HepG2 (cell line): ENCODE data around the gene LZTS2. TPM values are rescaled to one million over a fixed set of nuclear protein-coding genes. Genes with fewer than 3 reads are reported as not detected.

Experiments
- ATAC-seq: fragments of 200-7000 bp; cut with Tn5 transposase; 3 replicates; pipeline ENCODE4 v1.9.1; 2020; ENCODE audit warnings: mild to moderate bottlenecking, moderate library complexity
- BruUV-seq: library from RNA; stranded (reverse); fragments of 400-500 nt; replicated peaks from 2 replicates; lab custom pipeline; 2021; lab: Mats Ljungman, UMichigan
- CTCF ChIA-PET: fragments of 300-600 bp; formaldehyde crosslinking; extraction: SDS; loops from one replicate; lab custom pipeline; 2021; ENCODE audit warnings: low total read pairs, inconsistent platforms, low intra/inter-chr PET ratio; lab: Yijun Ruan, JAX
- POLR2A ChIA-PET: fragments of 350-600 bp; sonication (Branson Sonifier 250); formaldehyde crosslinking; loops from one replicate; lab custom pipeline; 2020; ENCODE audit warnings: antibody characterized with exemption, inconsistent platforms; lab: Yijun Ruan, JAX
- DNase-seq: peaks from one replicate; pipeline ENCODE4 v3.0.0-alpha.2; 2015; ENCODE audit warnings: low spot score
- FAIRE-seq: peaks from 3 replicates; lab custom pipeline; 2011; peaks lifted over from hg19 to GRCh38; lab: Jason Lieb, UNC
- H2AFZ ChIP-seq: one replicate; pipeline ENCODE4 v1.6.1; 2011; ENCODE audit warnings: low read length, inconsistent platforms
- H3K27ac ChIP-seq: fragments of 300-600 bp; 3 replicates; pipeline ENCODE4 v1.8.0; 2011; ENCODE audit warnings: mixed run types, mild to moderate bottlenecking, mixed read lengths, low read length, inconsistent platforms; ENCODE audit not compliant: insufficient read depth; ENCODE audit errors: extremely low read length
- H3K27me3 ChIP-seq, 2 experiments: fragments of 200-600 bp in 1 of 2; 2 replicates in 1 of 2; 3 replicates in 1 of 2; pipeline versions ENCODE4 v1.6.0 to v1.8.0; 2011; ENCODE audit warnings: low read length in 2 of 2, mild to moderate bottlenecking in 2 of 2, moderate library complexity in 2 of 2, inconsistent platforms in 1 of 2; ENCODE audit not compliant: insufficient read depth in 2 of 2, control insufficient read depth in 1 of 2
- H3K36me3 ChIP-seq, 2 experiments: fragments of 200-600 bp in 1 of 2; replicated peaks in 1 of 2; 2 replicates in 1 of 2; 3 replicates in 1 of 2; pipeline versions ENCODE4 v1.5.1 to v1.8.0; 2011; ENCODE audit warnings: low read length in 2 of 2, inconsistent platforms in 1 of 2; ENCODE audit not compliant: insufficient read depth in 2 of 2, control insufficient read depth in 1 of 2
- H3K4me1 ChIP-seq: 2 replicates; pipeline ENCODE4 v1.5.1; 2012; ENCODE audit warnings: low read length, inconsistent platforms; ENCODE audit not compliant: insufficient read depth
- H3K4me2 ChIP-seq: 2 replicates; pipeline ENCODE4 v1.6.0; 2011; ENCODE audit warnings: low read depth, low read length, inconsistent platforms
- H3K4me3 ChIP-seq, 3 experiments: fragments of 200-600 bp in 1 of 3; sonication (generic), shearing (Covaris generic) in 1 of 3; replicated peaks in 1 of 3; 2 replicates each; pipeline ENCODE4 v1.5.1; 2011 to 2016; ENCODE audit warnings: low read length in 3 of 3, inconsistent platforms in 2 of 3, low read depth in 2 of 3, mild to moderate bottlenecking in 2 of 3, control low read depth in 1 of 3, mixed read lengths in 1 of 3; ENCODE audit not compliant: insufficient read depth in 1 of 3
- H3K79me2 ChIP-seq: one replicate; pipeline ENCODE4 v1.6.1; 2011; ENCODE audit warnings: low read length, inconsistent platforms; ENCODE audit not compliant: insufficient read depth
- H3K9ac ChIP-seq: 2 replicates; pipeline ENCODE4 v1.6.0; 2011; ENCODE audit warnings: mild to moderate bottlenecking, low read depth, low read length, inconsistent platforms; ENCODE audit not compliant: insufficient read depth
- H3K9me3 ChIP-seq: 2 replicates; pipeline ENCODE4 v1.5.1; 2012; ENCODE audit warnings: mild to moderate bottlenecking, low read length
- H4K20me1 ChIP-seq: 2 replicates; pipeline ENCODE4 v1.6.0; 2011; ENCODE audit warnings: inconsistent platforms, mild to moderate bottlenecking, low read length, moderate library complexity; ENCODE audit not compliant: insufficient read depth
- AGO2 ChIP-seq: fragments of 200-400 bp; formaldehyde crosslinking; optimal IDR thresholded peaks from 2 replicates; pipeline ENCODE3; 2017; ENCODE audit warnings: mild to moderate bottlenecking, low read depth, low read length, moderate library complexity
- ATF7 ChIP-seq, 2 experiments: fragments of 450-650 bp in 1 of 2; sonication (generic) in 1 of 2; formaldehyde crosslinking in 1 of 2; IDR thresholded peaks; 2 replicates each; pipeline versions ENCODE4 v1.4.0 to v1.6.1; 2016 to 2020; ENCODE audit warnings: antibody characterized with exemption in 1 of 2, mild to moderate bottlenecking in 1 of 2, missing genetic modification reagents in 1 of 2
- RBFOX2 ChIP-seq: fragments of 200-400 bp; formaldehyde crosslinking; IDR thresholded peaks from 2 replicates; pipeline ENCODE4 v1.6.1; 2017; ENCODE audit warnings: low read depth, mild to moderate bottlenecking, low read length
- YEATS2 ChIP-seq: sonication (generic); formaldehyde crosslinking; IDR thresholded peaks from 2 replicates; pipeline ENCODE4 v1.4.0; 2020; ENCODE audit warnings: missing genetic modification reagents, borderline replicate concordance
- ZNF121 ChIP-seq: sonication (generic); formaldehyde crosslinking; IDR thresholded peaks from 2 replicates; pipeline ENCODE4 v1.5.0; 2020; ENCODE audit warnings: mild to moderate bottlenecking, missing genetic modification reagents
- ZNF501 ChIP-seq: sonication (generic); formaldehyde crosslinking; IDR thresholded peaks from 2 replicates; pipeline ENCODE4 v1.5.1; 2020; ENCODE audit warnings: mild to moderate bottlenecking, moderate library complexity, missing genetic modification reagents
- ZNF510 ChIP-seq: sonication (generic); formaldehyde crosslinking; IDR thresholded peaks from 2 replicates; pipeline ENCODE4 v1.4.0; 2020; ENCODE audit warnings: low read depth, mild to moderate bottlenecking, missing genetic modification reagents
- ZNF557 ChIP-seq: sonication (generic); formaldehyde crosslinking; IDR thresholded peaks from 2 replicates; pipeline ENCODE4 v1.4.0; 2020; ENCODE audit warnings: missing genetic modification reagents
- ZZZ3 ChIP-seq: sonication (generic); formaldehyde crosslinking; IDR thresholded peaks from 2 replicates; pipeline ENCODE4 v1.4.0; 2020; ENCODE audit warnings: missing genetic modification reagents, mild to moderate bottlenecking, borderline replicate concordance
- WGBS: methylation state at CpG from one replicate; pipeline ENCODE4 v1.1.6; 2017; ENCODE audit warnings: low lambda C conversion rate; 5-methylcytosine and 5-hydroxymethylcytosine counted together
- in situ Hi-C: cut with HindIII; loops from 2 replicates; pipeline ENCODE4 v1.10.0; 2017; ENCODE audit warnings: low pct_unique_long_range_greater_than_20kb; ENCODE audit not compliant: extremely low pct_ligation_motif_present
- intact Hi-C: fragments of 100-400 bp; cut with micrococcal nuclease; formaldehyde crosslinking; loops from one replicate; pipeline ENCODE4 v1.10.0; 2022; ENCODE audit not compliant: unreplicated experiment
- polyA plus RNA-seq, 8 experiments: library from polyadenylated mRNA; depleted of rRNA in 3 of 8; stranded (reverse) in 7 of 8; unstranded in 1 of 8; fragments of >200 nt; fragmentation: Illumina TruSeq in 4 of 8; extraction: Trizol in 4 of 8; gene quantifications; 2 replicates each; pipeline versions ENCODE4 v1.2.1 to v1.2.3, GENCODE V29; 2011 to 2016; ENCODE audit warnings: low read depth in 4 of 8, missing spikeins in 1 of 8, mixed read lengths in 1 of 8; ENCODE audit not compliant: insufficient read depth in 1 of 8
- total RNA-seq, 5 experiments: library from RNA; depleted of rRNA; stranded (reverse); fragments of >200 nt; fragmentation: Illumina TruSeq; extraction: Trizol; gene quantifications; 2 replicates each; pipeline ENCODE4 v1.2.3, GENCODE V29; 2016; ENCODE audit warnings: low read depth in 1 of 5
- TF ChIP-seq, protein P1 (sequence below): sonication (generic); formaldehyde crosslinking; IDR thresholded peaks from 2 replicates; pipeline ENCODE4 v1.9.0; 2021; ENCODE audit warnings: missing genetic modification reagents, borderline replicate concordance

LZTS2 gene
- total and polyA plus RNA-seq, 2 of the 13 experiments (the other 11 are each of a cell fraction or from before 2014, with no cell fraction given) = 43.6 to 65.6 TPM

DNA sequence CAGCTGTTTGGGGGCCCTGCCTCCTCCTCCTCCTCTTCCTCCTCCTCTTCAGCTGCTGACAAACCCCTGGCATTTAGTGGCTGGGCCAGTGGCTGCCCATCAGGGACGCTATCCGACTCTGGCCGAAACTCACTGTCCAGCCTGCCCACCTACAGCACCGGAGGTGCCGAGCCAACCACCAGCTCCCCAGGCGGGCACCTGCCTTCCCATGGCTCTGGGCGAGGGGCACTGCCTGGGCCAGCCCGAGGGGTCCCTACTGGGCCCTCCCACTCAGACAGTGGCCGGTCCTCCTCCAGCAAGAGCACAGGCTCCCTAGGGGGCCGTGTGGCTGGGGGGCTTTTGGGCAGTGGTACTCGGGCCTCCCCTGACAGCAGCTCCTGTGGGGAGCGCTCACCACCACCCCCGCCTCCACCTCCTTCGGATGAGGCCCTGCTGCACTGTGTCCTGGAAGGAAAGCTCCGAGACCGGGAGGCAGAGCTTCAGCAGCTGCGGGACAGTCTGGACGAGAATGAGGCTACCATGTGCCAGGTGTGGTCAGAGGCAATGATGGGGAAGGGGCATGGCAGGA, 4.1 kb downstream of the LZTS2 start:
- no peak overlapping the region for H2AFZ ChIP-seq
- in situ Hi-C loops (no loop called here), intact Hi-C loops (no loop called here)
- no peak overlapping the region for H3K4me3 ChIP-seq
- ChIA-PET CTCF (no interaction called here), POLR2A (interaction anchor here (1.1 to 8.8 kb wide), 2 partner anchors 5 to 70 kb away, joined by 3 to 124 read pairs; no protein-coding TSS in a partner anchor)
- no peaks in the 10 kb centered on the region; the same call in 1 of the 2 replicates for H4K20me1 ChIP-seq
- no peak overlapping the region for H3K9ac ChIP-seq
- no peak for ATAC-seq
- BruUV-seq = no TSS peak
- peaks cover 29% of the 10 kb centered on the region for H3K79me2 ChIP-seq
- H3K27me3 ChIP-seq = no peaks in the 10 kb centered on the region; a peak in 1 of 5 replicates
- H3K36me3 ChIP-seq = peaks cover 17 to 43% of the 10 kb centered on the region in 2 experiments; a peak in 4 of 5 replicates
- TF ChIP-seq YEATS2 (CRISPR knock-in tag) = no peak
- TF ChIP-seq ZNF510 = no peak
- peak; percentile 61 for TF ChIP-seq RBFOX2
- TF ChIP-seq ATF7 (IDR thresholded peaks at IDR 0.05) = no peak
- TF ChIP-seq ATF7 (CRISPR knock-in tag; IDR thresholded peaks at IDR 0.05) = no peak
- TF ChIP-seq AGO2 = peak; percentile 93
- H3K9me3 ChIP-seq = no peaks in the 10 kb centered on the region
- no peak overlapping the region for H3K27ac ChIP-seq
- no peak for DNase-seq
- peaks cover 41% of the 10 kb centered on the region for H3K4me1 ChIP-seq
- WGBS = 100% methylated on average over 14 of the region's 18 CpGs
- no peak for FAIRE-seq
- H3K4me2 ChIP-seq = no peak overlapping the region

DNA sequence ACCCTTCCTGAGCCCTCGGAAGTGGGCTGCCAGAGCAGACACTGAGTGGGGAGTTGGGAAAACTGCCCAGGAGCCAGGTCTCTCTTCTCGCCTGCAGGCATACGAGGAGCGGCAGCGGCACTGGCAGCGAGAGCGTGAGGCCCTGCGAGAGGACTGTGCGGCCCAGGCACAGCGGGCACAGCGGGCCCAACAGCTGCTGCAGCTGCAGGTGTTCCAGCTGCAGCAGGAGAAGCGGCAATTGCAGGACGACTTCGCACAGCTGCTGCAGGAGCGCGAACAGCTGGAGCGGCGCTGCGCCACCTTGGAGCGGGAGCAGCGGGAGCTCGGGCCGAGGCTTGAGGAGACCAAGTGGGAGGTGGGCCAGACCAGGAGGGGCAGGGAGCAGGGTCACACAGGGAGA, 5.8 kb downstream of the LZTS2 start:
- WGBS = over 99% methylated on average over 18 of the region's 23 CpGs
- FAIRE-seq (no peak), ATAC-seq (no peak), DNase-seq (no peak)
- H3K9ac ChIP-seq = no peak overlapping the region
- TF ChIP-seq ZNF121 (CRISPR knock-in tag) = no peak
- no peak for TF ChIP-seq ZZZ3
- peak; percentile 79 for TF ChIP-seq AGO2
- TF ChIP-seq RBFOX2 = peak; percentile 64
- TF ChIP-seq, protein P1, sequence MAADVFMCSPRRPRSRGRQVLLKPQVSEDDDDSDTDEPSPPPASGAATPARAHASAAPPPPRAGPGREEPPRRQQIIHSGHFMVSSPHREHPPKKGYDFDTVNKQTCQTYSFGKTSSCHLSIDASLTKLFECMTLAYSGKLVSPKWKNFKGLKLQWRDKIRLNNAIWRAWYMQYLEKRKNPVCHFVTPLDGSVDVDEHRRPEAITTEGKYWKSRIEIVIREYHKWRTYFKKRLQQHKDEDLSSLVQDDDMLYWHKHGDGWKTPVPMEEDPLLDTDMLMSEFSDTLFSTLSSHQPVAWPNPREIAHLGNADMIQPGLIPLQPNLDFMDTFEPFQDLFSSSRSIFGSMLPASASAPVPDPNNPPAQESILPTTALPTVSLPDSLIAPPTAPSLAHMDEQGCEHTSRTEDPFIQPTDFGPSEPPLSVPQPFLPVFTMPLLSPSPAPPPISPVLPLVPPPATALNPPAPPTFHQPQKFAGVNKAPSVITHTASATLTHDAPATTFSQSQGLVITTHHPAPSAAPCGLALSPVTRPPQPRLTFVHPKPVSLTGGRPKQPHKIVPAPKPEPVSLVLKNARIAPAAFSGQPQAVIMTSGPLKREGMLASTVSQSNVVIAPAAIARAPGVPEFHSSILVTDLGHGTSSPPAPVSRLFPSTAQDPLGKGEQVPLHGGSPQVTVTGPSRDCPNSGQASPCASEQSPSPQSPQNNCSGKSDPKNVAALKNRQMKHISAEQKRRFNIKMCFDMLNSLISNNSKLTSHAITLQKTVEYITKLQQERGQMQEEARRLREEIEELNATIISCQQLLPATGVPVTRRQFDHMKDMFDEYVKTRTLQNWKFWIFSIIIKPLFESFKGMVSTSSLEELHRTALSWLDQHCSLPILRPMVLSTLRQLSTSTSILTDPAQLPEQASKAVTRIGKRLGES = no peak
- no peak for TF ChIP-seq ZNF501 (CRISPR knock-in tag)
- TF ChIP-seq ZNF557 (CRISPR knock-in tag) = no peak
- H3K27ac ChIP-seq = no peak overlapping the region
- H3K9me3 ChIP-seq = no peaks in the 10 kb centered on the region
- H3K4me3 ChIP-seq = no peak overlapping the region
- intact Hi-C loops = no loop called here
- no TSS peak for BruUV-seq
- H3K36me3 ChIP-seq = peaks cover 17 to 43% of the 10 kb centered on the region in 2 experiments; a peak in 4 of 5 replicates
- H3K27me3 ChIP-seq = no peaks in the 10 kb centered on the region
- H3K79me2 ChIP-seq = peaks cover 21% of the 10 kb centered on the region
- no peak overlapping the region for H2AFZ ChIP-seq
- H3K4me2 ChIP-seq = no peak overlapping the region
- in situ Hi-C loops = no loop called here
- ChIA-PET CTCF (no interaction called here), POLR2A (no interaction called here)
- H4K20me1 ChIP-seq = no peaks in the 10 kb centered on the region; the same call in 1 of the 2 replicates
- peaks cover 53% of the 10 kb centered on the region for H3K4me1 ChIP-seq
